Prostate gland (tissue), 2 donors: ENCODE measurements around the gene ARHGEF3. TPM values are rescaled to one million over a fixed set of nuclear protein-coding genes. Genes with fewer than 3 reads are reported as not detected.
A peak's percentile ranks its signal among the peaks of the same experiment; 100 is the strongest.

Source experiments
- DNase-seq: peaks from one replicate; pipeline ENCODE4 v3.0.0-alpha.2; 2019; ENCODE audit warnings: low spot score
- H3K27ac ChIP-seq, 2 donors: fragments of 200-600 bp; sonication (generic); 2 replicates each; pipeline ENCODE4 v1.5.1; 2017 to 2019
- H3K27me3 ChIP-seq: fragments of 200-600 bp; sonication (generic); replicated peaks from 2 replicates; pipeline ENCODE4 v1.5.1; 2019; ENCODE audit not compliant: insufficient read depth
- H3K36me3 ChIP-seq, 2 donors: fragments of 200-600 bp; sonication (generic); 1 replicate in 1 of 2; 2 replicates in 1 of 2; pipeline versions ENCODE4 v1.5.1 to v1.8.1; 2017 to 2019
- H3K4me1 ChIP-seq: fragments of 200-600 bp; sonication (generic); replicated peaks from 2 replicates; pipeline ENCODE4 v1.5.1; 2019
- H3K4me3 ChIP-seq, 2 donors: fragments of 200-600 bp; sonication (generic); 2 replicates each; pipeline ENCODE4 v1.5.1; 2017 to 2019
- H3K9me3 ChIP-seq: fragments of 200-600 bp; sonication (generic); 2 replicates; pipeline ENCODE4 v1.5.1; 2017
- CTCF ChIP-seq, 4 experiments: fragments of 200-600 bp in 2 of 4; fragments of 450-650 bp in 2 of 4; sonication (generic) in 2 of 4; IDR thresholded peaks; 1 replicate in 3 of 4; 2 replicates in 1 of 4; pipeline ENCODE4 v1.5.1; 2016 to 2019; ENCODE audit warnings: antibody characterized with exemption in 4 of 4, mild to moderate bottlenecking in 2 of 4, moderate library complexity in 2 of 4
- POLR2A ChIP-seq: fragments of 450-650 bp; IDR thresholded peaks from one replicate; pipeline ENCODE4 v1.6.1; 2016; ENCODE audit warnings: antibody characterized with exemption, mild to moderate bottlenecking
- POLR2AphosphoS5 ChIP-seq: sonication (generic); formaldehyde crosslinking; IDR thresholded peaks from one replicate; pipeline ENCODE4 v1.6.1; 2017; ENCODE audit warnings: antibody characterized with exemption
- WGBS: methylation state at CpG from one replicate; pipeline ENCODE4 v1.1.5; 2018; 5-methylcytosine and 5-hydroxymethylcytosine counted together
- intact Hi-C: fragments of 100-400 bp; cut with DNase I; formaldehyde crosslinking; loops from one replicate; pipeline ENCODE4 v1.14.2; 2022
- total RNA-seq, 2 donors: library from RNA; depleted of rRNA; stranded (reverse); fragments of >200 nt; gene quantifications; one replicate each; pipeline ENCODE4 v1.1.0, GENCODE V29; 2016

ARHGEF3 gene
- total RNA-seq, 2 donors from 2014 or later: 21.6 to 59.4 TPM

GRCh38 chr3:56816061-56816460, 14.3 kb upstream of the ARHGEF3 start:
- intact Hi-C loops: no loop called here
- no peaks in the 10 kb centered on the region for H3K36me3 ChIP-seq
- no peak for DNase-seq
- H3K4me3 ChIP-seq: no peak overlapping the region
- no peak for TF ChIP-seq CTCF (IDR thresholded peaks at IDR 0.05)
- TF ChIP-seq POLR2A: no peak
- no peak for TF ChIP-seq POLR2AphosphoS5
- peaks cover 9% of the 10 kb centered on the region for H3K4me1 ChIP-seq
- no peaks in the 10 kb centered on the region for H3K9me3 ChIP-seq
- H3K27ac ChIP-seq: no peak overlapping the region
- H3K27me3 ChIP-seq: no peaks in the 10 kb centered on the region

- DNase-seq: no peak
- no peaks in the 10 kb centered on the region for H3K9me3 ChIP-seq
- WGBS: 94% methylated on average over 1 of the region's 1 CpG
- intact Hi-C loops: no loop called here
- H3K27ac ChIP-seq: no peak overlapping the region
- no peak overlapping the region for H3K4me3 ChIP-seq
- H3K36me3 ChIP-seq: no peaks in the 10 kb centered on the region
- no peak for TF ChIP-seq POLR2AphosphoS5
- no peak for TF ChIP-seq CTCF (IDR thresholded peaks at IDR 0.05)
- no peak for TF ChIP-seq POLR2A
- H3K4me1 ChIP-seq: peaks cover 9% of the 10 kb centered on the region
- H3K27me3 ChIP-seq: no peaks in the 10 kb centered on the region
Measured at GRCh38 chr3:56815589-56815988, 13.8 kb upstream of the ARHGEF3 start.

GRCh38 chr3:56813653-56813960, 11.9 kb upstream of the ARHGEF3 start:
- Histone ChIP-seq H3K4me3 (no peak overlapping the region), H3K27me3 (no peaks in the 10 kb centered on the region), H3K4me1 (peaks cover 9% of the 10 kb centered on the region), H3K36me3 (no peaks in the 10 kb centered on the region), H3K27ac (peak overlapping the region in 1 of 2 donors; percentile 1), H3K9me3 (no peaks in the 10 kb centered on the region)
- TF ChIP-seq POLR2AphosphoS5 (no peak), POLR2A (no peak), CTCF (IDR thresholded peaks at IDR 0.05) (no peak)
- no peak for DNase-seq
- 10% methylated on average over 1 of the region's 1 CpG for WGBS
- intact Hi-C loops: no loop called here

GRCh38 chr3:56812754-56813652, 11.3 kb upstream of the ARHGEF3 start:
- intact Hi-C loops: no loop called here
- peak; percentile 83 for DNase-seq
- WGBS: 29% methylated on average over 2 of the region's 2 CpGs
- peaks cover 9% of the 10 kb centered on the region for H3K4me1 ChIP-seq
- no peaks in the 10 kb centered on the region for H3K9me3 ChIP-seq
- no peaks in the 10 kb centered on the region for H3K27me3 ChIP-seq
- H3K36me3 ChIP-seq: no peaks in the 10 kb centered on the region
- TF ChIP-seq CTCF (IDR thresholded peaks at IDR 0.05) (no peak), POLR2AphosphoS5 (peak; percentile 83)
- H3K4me3 ChIP-seq: no peak overlapping the region
- H3K27ac ChIP-seq: peak overlapping the region in 1 of 2 donors; percentile 33

- no peaks in the 10 kb centered on the region for H3K36me3 ChIP-seq
- H3K27me3 ChIP-seq: no peaks in the 10 kb centered on the region
- TF ChIP-seq CTCF (IDR thresholded peaks at IDR 0.05) (no peak), POLR2A (no peak), POLR2AphosphoS5 (no peak)
- DNase-seq: no peak
- no peaks in the 10 kb centered on the region for H3K9me3 ChIP-seq
- H3K4me3 ChIP-seq: no peak overlapping the region
- H3K27ac ChIP-seq: peak overlapping the region; percentile 2 to 33
- WGBS: 60% methylated on average over 5 of the region's 5 CpGs
- intact Hi-C loops: no loop called here
- H3K4me1 ChIP-seq: peaks cover 9% of the 10 kb centered on the region
Measured at GRCh38 chr3:56811546-56812202, 9.9 kb upstream of the ARHGEF3 start.
